Measurements from ENCODE around the gene UQCR10. TPM values are rescaled to one million over a fixed set of nuclear protein-coding genes. Genes with fewer than 3 reads are reported as not detected.

UQCR10 gene
- total RNA-seq, 4 donors from 2014 or later, result 20.6 to 134 (median 70.8) TPM

DNA sequence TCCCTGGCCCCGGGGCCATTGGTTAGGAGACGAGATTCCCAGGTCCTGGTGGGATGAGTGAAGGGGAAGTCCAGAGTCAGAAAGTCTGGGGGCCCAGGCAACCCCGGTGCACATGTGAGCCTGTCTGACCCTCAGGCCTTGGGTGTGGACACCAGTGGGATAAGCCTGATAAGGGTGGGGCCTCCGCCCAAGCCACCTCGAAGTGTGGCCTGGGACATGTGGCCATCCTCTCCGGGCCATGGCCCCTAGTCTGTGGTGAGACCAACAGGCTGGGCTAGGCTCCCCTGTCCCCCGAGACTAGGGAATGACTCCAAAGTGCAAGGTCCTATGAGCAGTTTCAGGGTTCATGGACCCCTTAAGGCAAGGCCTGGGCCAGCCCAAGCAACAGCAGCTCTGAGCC, 41.1 kb upstream of the UQCR10 start:
- H3K4me3 ChIP-seq (replicated peaks in 1 of 3), result no peak overlapping the region
- no peak overlapping the region for H3K27ac ChIP-seq
- no peaks in the 10 kb centered on the region for H3K9me3 ChIP-seq
- 79 to 80% methylated on average over 1 to 7 of the region's 7 CpGs for WGBS, 2 donors
- DNase-seq, result no peak
- H3K27me3 ChIP-seq, result no peaks in the 10 kb centered on the region
- H3K4me1 ChIP-seq, result no peaks in the 10 kb centered on the region
- H3K36me3 ChIP-seq, result no peaks in the 10 kb centered on the region
- TF ChIP-seq CTCF (IDR thresholded peaks at IDR 0.05), result no peak
- TF ChIP-seq POLR2A (IDR thresholded peaks at IDR 0.05), result no peak
- intact Hi-C loops (cut with DNase I), result no loop called here

GRCh38 chr22:29726512-29727130, 40.5 kb upstream of the UQCR10 start:
- WGBS, 2 donors, result 46 to 54% methylated on average over 8 to 12 of the region's 15 CpGs

GRCh38 chr22:29727131-29727523, 40.0 kb upstream of the UQCR10 start:
- H3K36me3 ChIP-seq, result no peaks in the 10 kb centered on the region
- no peaks in the 10 kb centered on the region for H3K4me1 ChIP-seq
- no peaks in the 10 kb centered on the region for H3K27me3 ChIP-seq
- 0 to 8% methylated on average over 5 to 10 of the region's 17 CpGs for WGBS, 2 donors
- peak in 2 of 6 experiments; percentile 11 to 41 for TF ChIP-seq CTCF (IDR thresholded peaks at IDR 0.05)
- no peak for TF ChIP-seq POLR2A (IDR thresholded peaks at IDR 0.05)
- H3K9me3 ChIP-seq, result no peaks in the 10 kb centered on the region
- no peak overlapping the region for H3K27ac ChIP-seq
- DNase-seq, result peak; percentile 32 to 41
- no peak overlapping the region for H3K4me3 ChIP-seq (replicated peaks in 1 of 3)
- intact Hi-C loops (cut with DNase I), result no loop called here

More at GRCh38 chr22:29726512-29727130, 40.5 kb upstream of the UQCR10 start:
- TF ChIP-seq CTCF (IDR thresholded peaks at IDR 0.05), result no peak
- no peak for TF ChIP-seq POLR2A (IDR thresholded peaks at IDR 0.05)
- intact Hi-C loops (cut with DNase I), result no loop called here
- no peak for DNase-seq
- no peaks in the 10 kb centered on the region for H3K9me3 ChIP-seq
- no peak overlapping the region for H3K4me3 ChIP-seq (replicated peaks in 1 of 3)
- no peak overlapping the region for H3K27ac ChIP-seq
- H3K27me3 ChIP-seq, result no peaks in the 10 kb centered on the region
- H3K36me3 ChIP-seq, result no peaks in the 10 kb centered on the region
- no peaks in the 10 kb centered on the region for H3K4me1 ChIP-seq

- intact Hi-C loops (cut with DNase I), result no loop called here
- H3K9me3 ChIP-seq, result no peaks in the 10 kb centered on the region
- H3K27me3 ChIP-seq, result no peaks in the 10 kb centered on the region
- TF ChIP-seq CTCF (IDR thresholded peaks at IDR 0.05), result no peak
- TF ChIP-seq POLR2A (IDR thresholded peaks at IDR 0.05), result no peak
- no peak overlapping the region for H3K27ac ChIP-seq
- no peak overlapping the region for H3K4me3 ChIP-seq (replicated peaks in 1 of 3)
- WGBS, 2 donors, result 95 to 100% methylated on average over 1 to 20 of the region's 20 CpGs
- no peaks in the 10 kb centered on the region for H3K36me3 ChIP-seq
- no peaks in the 10 kb centered on the region for H3K4me1 ChIP-seq
- no peak for DNase-seq
These were observed 38.0 kb upstream of the UQCR10 start for GRCh38 chr22:29729161-29729560.

GRCh38 chr22:29731058-29731850, 35.9 kb upstream of the UQCR10 start:
- H3K27ac ChIP-seq, result no peak overlapping the region
- H3K9me3 ChIP-seq, result no peaks in the 10 kb centered on the region
- H3K36me3 ChIP-seq, result no peaks in the 10 kb centered on the region
- 87 to 91% methylated on average over 16 to 18 of the region's 18 CpGs for WGBS, 2 donors
- DNase-seq, result no peak
- H3K4me3 ChIP-seq (replicated peaks in 1 of 3), result no peak overlapping the region
- H3K4me1 ChIP-seq, result no peaks in the 10 kb centered on the region
- intact Hi-C loops (cut with DNase I), result no loop called here
- H3K27me3 ChIP-seq, result no peaks in the 10 kb centered on the region
- no peak for TF ChIP-seq CTCF (IDR thresholded peaks at IDR 0.05)

All from thyroid gland (tissue), 4 donors.